HepG2 (cell line): ENCODE results near the gene MRFAP1L1. TPM values are rescaled to one million over a fixed set of nuclear protein-coding genes. Genes with fewer than 3 reads are reported as not detected.

Experiments
- ATAC-seq: fragments of 200-7000 bp; cut with Tn5 transposase; 3 replicates; pipeline ENCODE4 v1.9.1; 2020; ENCODE audit warnings: mild to moderate bottlenecking, moderate library complexity
- BruUV-seq: library from RNA; stranded (reverse); fragments of 400-500 nt; replicated peaks from 2 replicates; lab custom pipeline; 2021; lab: Mats Ljungman, UMichigan
- CTCF ChIA-PET: fragments of 300-600 bp; formaldehyde crosslinking; extraction: SDS; loops from one replicate; lab custom pipeline; 2021; ENCODE audit warnings: low total read pairs, inconsistent platforms, low intra/inter-chr PET ratio; lab: Yijun Ruan, JAX
- POLR2A ChIA-PET: fragments of 350-600 bp; sonication (Branson Sonifier 250); formaldehyde crosslinking; loops from one replicate; lab custom pipeline; 2020; ENCODE audit warnings: antibody characterized with exemption, inconsistent platforms; lab: Yijun Ruan, JAX
- DNase-seq: peaks from one replicate; pipeline ENCODE4 v3.0.0-alpha.2; 2015; ENCODE audit warnings: low spot score
- FAIRE-seq: peaks from 3 replicates; lab custom pipeline; 2011; peaks lifted over from hg19 to GRCh38; lab: Jason Lieb, UNC
- H2AFZ ChIP-seq: one replicate; pipeline ENCODE4 v1.6.1; 2011; ENCODE audit warnings: low read length, inconsistent platforms
- H3K27ac ChIP-seq: fragments of 300-600 bp; 3 replicates; pipeline ENCODE4 v1.8.0; 2011; ENCODE audit warnings: mixed run types, mild to moderate bottlenecking, mixed read lengths, low read length, inconsistent platforms; ENCODE audit not compliant: insufficient read depth; ENCODE audit errors: extremely low read length
- H3K27me3 ChIP-seq, 2 experiments: fragments of 200-600 bp in 1 of 2; 2 replicates in 1 of 2; 3 replicates in 1 of 2; pipeline versions ENCODE4 v1.6.0 to v1.8.0; 2011; ENCODE audit warnings: low read length in 2 of 2, mild to moderate bottlenecking in 2 of 2, moderate library complexity in 2 of 2, inconsistent platforms in 1 of 2; ENCODE audit not compliant: insufficient read depth in 2 of 2, control insufficient read depth in 1 of 2
- H3K36me3 ChIP-seq, 2 experiments: fragments of 200-600 bp in 1 of 2; replicated peaks in 1 of 2; 2 replicates in 1 of 2; 3 replicates in 1 of 2; pipeline versions ENCODE4 v1.5.1 to v1.8.0; 2011; ENCODE audit warnings: low read length in 2 of 2, inconsistent platforms in 1 of 2; ENCODE audit not compliant: insufficient read depth in 2 of 2, control insufficient read depth in 1 of 2
- H3K4me1 ChIP-seq: 2 replicates; pipeline ENCODE4 v1.5.1; 2012; ENCODE audit warnings: low read length, inconsistent platforms; ENCODE audit not compliant: insufficient read depth
- H3K4me2 ChIP-seq: 2 replicates; pipeline ENCODE4 v1.6.0; 2011; ENCODE audit warnings: low read depth, low read length, inconsistent platforms
- H3K4me3 ChIP-seq, 3 experiments: fragments of 200-600 bp in 1 of 3; sonication (generic), shearing (Covaris generic) in 1 of 3; replicated peaks in 1 of 3; 2 replicates each; pipeline ENCODE4 v1.5.1; 2011 to 2016; ENCODE audit warnings: low read length in 3 of 3, inconsistent platforms in 2 of 3, low read depth in 2 of 3, mild to moderate bottlenecking in 2 of 3, control low read depth in 1 of 3, mixed read lengths in 1 of 3; ENCODE audit not compliant: insufficient read depth in 1 of 3
- H3K79me2 ChIP-seq: one replicate; pipeline ENCODE4 v1.6.1; 2011; ENCODE audit warnings: low read length, inconsistent platforms; ENCODE audit not compliant: insufficient read depth
- H3K9ac ChIP-seq: 2 replicates; pipeline ENCODE4 v1.6.0; 2011; ENCODE audit warnings: mild to moderate bottlenecking, low read depth, low read length, inconsistent platforms; ENCODE audit not compliant: insufficient read depth
- H3K9me3 ChIP-seq: 2 replicates; pipeline ENCODE4 v1.5.1; 2012; ENCODE audit warnings: mild to moderate bottlenecking, low read length
- H4K20me1 ChIP-seq: 2 replicates; pipeline ENCODE4 v1.6.0; 2011; ENCODE audit warnings: inconsistent platforms, mild to moderate bottlenecking, low read length, moderate library complexity; ENCODE audit not compliant: insufficient read depth
- CENPT ChIP-seq: sonication (generic); formaldehyde crosslinking; IDR thresholded peaks from 2 replicates; pipeline ENCODE4 v1.8.0; 2022; ENCODE audit warnings: low read depth, mild to moderate bottlenecking, moderate library complexity, missing genetic modification reagents
- IRF2 ChIP-seq: IDR thresholded peaks from 2 replicates; pipeline ENCODE4 v1.6.1; 2018; ENCODE audit warnings: missing genetic modification reagents, missing compliant biosample characterization
- NCOA5 ChIP-seq: sonication (generic); formaldehyde crosslinking; IDR thresholded peaks from 2 replicates; pipeline ENCODE4 v1.4.0; 2020; ENCODE audit warnings: missing genetic modification reagents
- NR2F1 ChIP-seq, 2 experiments: fragments of 450-650 bp in 1 of 2; formaldehyde crosslinking in 1 of 2; IDR thresholded peaks; 2 replicates each; pipeline versions ENCODE4 v1.5.0 to v1.6.1; 2016 to 2020; ENCODE audit warnings: mild to moderate bottlenecking in 1 of 2, missing compliant biosample characterization in 1 of 2, missing genetic modification reagents in 1 of 2, moderate library complexity in 1 of 2
- PCBP1 ChIP-seq: fragments of 200-400 bp; formaldehyde crosslinking; IDR thresholded peaks from 2 replicates; pipeline ENCODE4 v1.6.1; 2017; ENCODE audit warnings: mild to moderate bottlenecking, low read depth, low read length, borderline replicate concordance
- PRDM4 ChIP-seq: sonication (generic); formaldehyde crosslinking; IDR thresholded peaks from 2 replicates; pipeline ENCODE4 v1.9.0; 2021; ENCODE audit warnings: missing genetic modification reagents, borderline replicate concordance
- SNAPC5 ChIP-seq: sonication (generic); formaldehyde crosslinking; IDR thresholded peaks from 2 replicates; pipeline ENCODE4 v1.8.1; 2023; ENCODE audit warnings: mild to moderate bottlenecking, missing genetic modification reagents, borderline replicate concordance
- ZNF619 ChIP-seq: sonication (generic); formaldehyde crosslinking; IDR thresholded peaks from 2 replicates; pipeline ENCODE4 v1.4.0; 2020; ENCODE audit warnings: mild to moderate bottlenecking, missing genetic modification reagents
- WGBS: methylation state at CpG from one replicate; pipeline ENCODE4 v1.1.6; 2017; ENCODE audit warnings: low lambda C conversion rate; 5-methylcytosine and 5-hydroxymethylcytosine counted together
- in situ Hi-C: cut with HindIII; loops from 2 replicates; pipeline ENCODE4 v1.10.0; 2017; ENCODE audit warnings: low pct_unique_long_range_greater_than_20kb; ENCODE audit not compliant: extremely low pct_ligation_motif_present
- intact Hi-C: fragments of 100-400 bp; cut with micrococcal nuclease; formaldehyde crosslinking; loops from one replicate; pipeline ENCODE4 v1.10.0; 2022; ENCODE audit not compliant: unreplicated experiment
- polyA plus RNA-seq, 8 experiments: library from polyadenylated mRNA; depleted of rRNA in 3 of 8; stranded (reverse) in 7 of 8; unstranded in 1 of 8; fragments of >200 nt; fragmentation: Illumina TruSeq in 4 of 8; extraction: Trizol in 4 of 8; gene quantifications; 2 replicates each; pipeline versions ENCODE4 v1.2.1 to v1.2.3, GENCODE V29; 2011 to 2016; ENCODE audit warnings: low read depth in 4 of 8, missing spikeins in 1 of 8, mixed read lengths in 1 of 8; ENCODE audit not compliant: insufficient read depth in 1 of 8
- total RNA-seq, 5 experiments: library from RNA; depleted of rRNA; stranded (reverse); fragments of >200 nt; fragmentation: Illumina TruSeq; extraction: Trizol; gene quantifications; 2 replicates each; pipeline ENCODE4 v1.2.3, GENCODE V29; 2016; ENCODE audit warnings: low read depth in 1 of 5
- TF ChIP-seq, protein P1 (sequence below): IDR thresholded peaks from 2 replicates; pipeline ENCODE4 v1.6.1; 2016; ENCODE audit warnings: mild to moderate bottlenecking
- TF ChIP-seq, protein P2 (sequence below): sonication (generic); formaldehyde crosslinking; IDR thresholded peaks from 2 replicates; pipeline ENCODE4 v1.4.0; 2020; ENCODE audit warnings: missing genetic modification reagents
- TF ChIP-seq, protein P3 (sequence below): sonication (generic); formaldehyde crosslinking; IDR thresholded peaks from 2 replicates; pipeline ENCODE4 v1.5.1; 2020; ENCODE audit warnings: mild to moderate bottlenecking, missing genetic modification reagents, borderline replicate concordance
- TF ChIP-seq, protein P4 (sequence below): sonication (generic); formaldehyde crosslinking; IDR thresholded peaks from 2 replicates; pipeline ENCODE4 v1.8.0; 2022; ENCODE audit warnings: missing genetic modification reagents, low read depth, mild to moderate bottlenecking, borderline replicate concordance
- TF ChIP-seq, protein P5 (sequence below): sonication (generic); formaldehyde crosslinking; IDR thresholded peaks from 2 replicates; pipeline ENCODE4 v1.4.0; 2020; ENCODE audit warnings: missing genetic modification reagents

The MRFAP1L1 gene
- total and polyA plus RNA-seq, 2 of the 13 experiments (the other 11 are each of a cell fraction or from before 2014, with no cell fraction given) = 44.8 to 76.6 TPM

DNA sequence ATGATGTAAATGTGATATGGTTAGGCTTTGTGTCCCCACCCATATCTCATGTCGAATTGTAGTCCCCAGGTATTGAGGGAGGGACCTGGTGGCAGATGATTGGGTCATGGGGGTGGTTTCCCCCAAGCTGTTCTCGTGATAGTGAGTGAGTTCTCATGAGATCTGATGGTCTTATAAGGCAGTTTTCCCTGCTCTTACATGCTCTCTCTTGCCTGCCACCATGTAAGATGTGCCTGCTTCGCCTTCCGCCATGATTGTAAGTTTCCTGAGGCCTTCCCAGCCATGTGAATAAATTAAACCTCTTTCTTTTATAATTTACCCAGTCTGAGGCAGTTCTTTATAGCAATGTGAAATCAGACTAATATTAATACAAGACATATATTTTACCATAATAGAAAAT lies 30.3 kb upstream of the MRFAP1L1 start:
- DNase-seq (no peak), FAIRE-seq (no peak), ATAC-seq (no peak)
- no peak overlapping the region for H3K9ac ChIP-seq
- H3K27me3 ChIP-seq = no peaks in the 10 kb centered on the region
- H3K4me2 ChIP-seq = no peak overlapping the region
- H3K36me3 ChIP-seq = no peaks in the 10 kb centered on the region
- H3K9me3 ChIP-seq = no peaks in the 10 kb centered on the region
- ChIA-PET CTCF (no interaction called here), POLR2A (no interaction called here)
- no peak overlapping the region for H2AFZ ChIP-seq
- H3K27ac ChIP-seq = no peak overlapping the region
- no peak overlapping the region for H3K4me3 ChIP-seq
- in situ Hi-C loops (no loop called here), intact Hi-C loops (no loop called here)
- peaks cover 10% of the 10 kb centered on the region for H3K4me1 ChIP-seq
- H3K79me2 ChIP-seq = no peaks in the 10 kb centered on the region
- WGBS = 74% methylated on average over 4 of the region's 4 CpGs
- no TSS peak for BruUV-seq
- no peaks in the 10 kb centered on the region for H4K20me1 ChIP-seq
- TF ChIP-seq ZNF619 = no peak
- TF ChIP-seq, protein P1, sequence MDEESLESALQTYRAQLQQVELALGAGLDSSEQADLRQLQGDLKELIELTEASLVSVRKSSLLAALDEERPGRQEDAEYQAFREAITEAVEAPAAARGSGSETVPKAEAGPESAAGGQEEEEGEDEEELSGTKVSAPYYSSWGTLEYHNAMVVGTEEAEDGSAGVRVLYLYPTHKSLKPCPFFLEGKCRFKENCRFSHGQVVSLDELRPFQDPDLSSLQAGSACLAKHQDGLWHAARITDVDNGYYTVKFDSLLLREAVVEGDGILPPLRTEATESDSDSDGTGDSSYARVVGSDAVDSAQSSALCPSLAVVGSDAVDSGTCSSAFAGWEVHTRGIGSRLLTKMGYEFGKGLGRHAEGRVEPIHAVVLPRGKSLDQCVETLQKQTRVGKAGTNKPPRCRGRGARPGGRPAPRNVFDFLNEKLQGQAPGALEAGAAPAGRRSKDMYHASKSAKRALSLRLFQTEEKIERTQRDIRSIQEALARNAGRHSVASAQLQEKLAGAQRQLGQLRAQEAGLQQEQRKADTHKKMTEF (CRISPR knock-in tag) = no peak
- TF ChIP-seq, protein P2, sequence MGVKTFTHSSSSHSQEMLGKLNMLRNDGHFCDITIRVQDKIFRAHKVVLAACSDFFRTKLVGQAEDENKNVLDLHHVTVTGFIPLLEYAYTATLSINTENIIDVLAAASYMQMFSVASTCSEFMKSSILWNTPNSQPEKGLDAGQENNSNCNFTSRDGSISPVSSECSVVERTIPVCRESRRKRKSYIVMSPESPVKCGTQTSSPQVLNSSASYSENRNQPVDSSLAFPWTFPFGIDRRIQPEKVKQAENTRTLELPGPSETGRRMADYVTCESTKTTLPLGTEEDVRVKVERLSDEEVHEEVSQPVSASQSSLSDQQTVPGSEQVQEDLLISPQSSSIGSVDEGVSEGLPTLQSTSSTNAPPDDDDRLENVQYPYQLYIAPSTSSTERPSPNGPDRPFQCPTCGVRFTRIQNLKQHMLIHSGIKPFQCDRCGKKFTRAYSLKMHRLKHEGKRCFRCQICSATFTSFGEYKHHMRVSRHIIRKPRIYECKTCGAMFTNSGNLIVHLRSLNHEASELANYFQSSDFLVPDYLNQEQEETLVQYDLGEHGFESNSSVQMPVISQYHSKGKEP (CRISPR knock-in tag) = no peak
- TF ChIP-seq, protein P3, sequence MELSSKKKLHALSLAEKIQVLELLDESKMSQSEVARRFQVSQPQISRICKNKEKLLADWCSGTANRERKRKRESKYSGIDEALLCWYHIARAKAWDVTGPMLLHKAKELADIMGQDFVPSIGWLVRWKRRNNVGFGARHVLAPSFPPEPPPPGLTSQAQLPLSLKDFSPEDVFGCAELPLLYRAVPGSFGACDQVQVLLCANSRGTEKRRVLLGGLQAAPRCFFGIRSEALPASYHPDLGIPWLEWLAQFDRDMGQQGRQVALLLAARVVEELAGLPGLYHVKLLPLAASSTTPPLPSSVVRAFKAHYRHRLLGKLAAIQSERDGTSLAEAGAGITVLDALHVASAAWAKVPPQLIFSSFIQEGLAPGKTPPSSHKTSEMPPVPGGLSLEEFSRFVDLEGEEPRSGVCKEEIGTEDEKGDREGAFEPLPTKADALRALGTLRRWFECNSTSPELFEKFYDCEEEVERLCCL (CRISPR knock-in tag) = no peak
- TF ChIP-seq CENPT (CRISPR knock-in tag) = no peak
- TF ChIP-seq SNAPC5 (CRISPR knock-in tag) = no peak
- TF ChIP-seq NR2F1 (CRISPR knock-in tag; IDR thresholded peaks at IDR 0.05) = no peak
- no peak for TF ChIP-seq IRF2
- no peak for TF ChIP-seq PCBP1
- TF ChIP-seq, protein P4, sequence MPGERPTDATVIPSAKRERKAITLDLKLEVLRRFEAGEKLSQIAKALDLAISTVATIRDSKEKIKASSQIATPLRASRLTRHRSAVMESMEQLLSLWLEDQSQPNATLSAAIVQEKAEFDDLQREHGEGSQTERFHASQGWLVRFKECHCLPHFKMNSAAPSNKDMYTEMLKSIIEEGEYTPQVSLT (CRISPR knock-in tag) = no peak
- TF ChIP-seq PRDM4 (CRISPR knock-in tag) = no peak
- TF ChIP-seq, protein P5, sequence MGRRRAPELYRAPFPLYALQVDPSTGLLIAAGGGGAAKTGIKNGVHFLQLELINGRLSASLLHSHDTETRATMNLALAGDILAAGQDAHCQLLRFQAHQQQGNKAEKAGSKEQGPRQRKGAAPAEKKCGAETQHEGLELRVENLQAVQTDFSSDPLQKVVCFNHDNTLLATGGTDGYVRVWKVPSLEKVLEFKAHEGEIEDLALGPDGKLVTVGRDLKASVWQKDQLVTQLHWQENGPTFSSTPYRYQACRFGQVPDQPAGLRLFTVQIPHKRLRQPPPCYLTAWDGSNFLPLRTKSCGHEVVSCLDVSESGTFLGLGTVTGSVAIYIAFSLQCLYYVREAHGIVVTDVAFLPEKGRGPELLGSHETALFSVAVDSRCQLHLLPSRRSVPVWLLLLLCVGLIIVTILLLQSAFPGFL (CRISPR knock-in tag) = no peak
- TF ChIP-seq NCOA5 (CRISPR knock-in tag) = no peak
